Measurements from ENCODE around the gene NLRP10.

The NLRP10 gene

GRCh38 chr11:7973011-7973410, 7.8 kb upstream of the NLRP10 start:
- no peak for DNase-seq

- no peak for DNase-seq
These were observed 6.6 kb upstream of the NLRP10 start for GRCh38 chr11:7971846-7972245.

GRCh38 chr11:7969756-7970646, 4.8 kb upstream of the NLRP10 start:
- no peak for DNase-seq

- DNase-seq = no peak
These were observed 3.4 kb upstream of the NLRP10 start for GRCh38 chr11:7968686-7969085.

GRCh38 chr11:7967826-7968225, 2.6 kb upstream of the NLRP10 start:
- no peak for DNase-seq

GRCh38 chr11:7967097-7967496, 1.9 kb upstream of the NLRP10 start:
- no peak for DNase-seq

- DNase-seq = no peak
These were observed 374 bp downstream of the NLRP10 start for GRCh38 chr11:7964873-7965272.

GRCh38 chr11:7964261-7964660, 986 bp downstream of the NLRP10 start:
- DNase-seq = no peak

GRCh38 chr11:7955191-7955590, 10.1 kb downstream of the NLRP10 start:
- no peak for DNase-seq

GRCh38 chr11:7949934-7950333, 15.3 kb downstream of the NLRP10 start:
- no peak for DNase-seq

GRCh38 chr11:7944123-7944522, 21.1 kb downstream of the NLRP10 start:
- no peak for DNase-seq

- no peak for DNase-seq
These were observed 23.6 kb downstream of the NLRP10 start, which contains the start of gene OR10A3 for GRCh38 chr11:7941608-7942007. Gene OR10A3 (minus strand): TSS chr11:7941708. CDS start chr11:7939520, 2,188 bp downstream.

- no peak for DNase-seq
These were observed 24.1 kb downstream of the NLRP10 start for GRCh38 chr11:7941146-7941545.

- no peak for DNase-seq
These were observed 28.6 kb downstream of the NLRP10 start for GRCh38 chr11:7936615-7937014.

GRCh38 chr11:7931168-7931567, 34.1 kb downstream of the NLRP10 start, which contains the start of gene OR10A6:
Gene OR10A6 (minus strand): TSS chr11:7931268. CDS start chr11:7928662, 2,606 bp downstream.
- DNase-seq = no peak

- DNase-seq = no peak
These were observed 37.6 kb downstream of the NLRP10 start for GRCh38 chr11:7927635-7928034.

GRCh38 chr11:7924536-7924935, 40.7 kb downstream of the NLRP10 start:
- DNase-seq = no peak

- DNase-seq = no peak
These were observed 47.1 kb downstream of the NLRP10 start for GRCh38 chr11:7918141-7918540.

All from NCI-H1694 treated with DMSO at 0.1 percent for 48 hours (cell line).